SK-N-SH treated with all-trans-retinoic acid at 6 μM for 48 hours (cell line): ENCODE measurements around the gene NTM.

Source experiments
- POU6F1 ChIP-seq: fragments of 250-450 bp; sonication (Bioruptor Pico); IDR thresholded peaks from 2 replicates; pipeline ENCODE4 v1.8.0; 2021; ENCODE audit warnings: low read depth, mild to moderate bottlenecking, moderate library complexity, borderline replicate concordance
- RARB ChIP-seq: fragments of 250-450 bp; sonication (Bioruptor Pico); IDR thresholded peaks from 2 replicates; pipeline ENCODE4 v1.8.0; 2021; ENCODE audit warnings: mild to moderate bottlenecking, moderate library complexity
- ZFP30 ChIP-seq: fragments of 450-650 bp; formaldehyde crosslinking; IDR thresholded peaks from 2 replicates; pipeline ENCODE4 v1.5.0; 2022; ENCODE audit warnings: mild to moderate bottlenecking, moderate library complexity
- ZNF70 ChIP-seq: fragments of 450-650 bp; formaldehyde crosslinking; IDR thresholded peaks from 2 replicates; pipeline ENCODE4 v1.5.0; 2020; ENCODE audit warnings: mild to moderate bottlenecking, moderate library complexity
- ZNF8 ChIP-seq: fragments of 450-650 bp; formaldehyde crosslinking; IDR thresholded peaks from 2 replicates; pipeline ENCODE4 v1.5.0; 2020; ENCODE audit warnings: mild to moderate bottlenecking, moderate library complexity

- TF ChIP-seq ZFP30 (CRISPR knock-in tag) = no peak
- TF ChIP-seq POU6F1 = no peak
- no peak for TF ChIP-seq RARB (CRISPR knock-in tag)
- no peak for TF ChIP-seq ZNF70 (CRISPR knock-in tag)
- no peak for TF ChIP-seq ZNF8 (CRISPR knock-in tag)
Measured at GRCh38 chr11:131638889-131639288, 268.5 kb downstream of the NTM start.
